A549 (cell line): Measurements from ENCODE around the gene KCNJ9. TPM values are rescaled to one million over a fixed set of nuclear protein-coding genes. Genes with fewer than 3 reads are reported as not detected.

Experiments
- ATAC-seq, 2 experiments: fragments of 200-7000 bp in 1 of 2; fragments of >200 bp in 1 of 2; cut with Nextera tagmentation in 1 of 2; cut with Tn5 transposase in 1 of 2; 3 replicates each; pipeline versions ENCODE4 v1.8.0 to v1.9.1; 2018 to 2020; ENCODE audit warnings: mild to moderate bottlenecking in 1 of 2, moderate library complexity in 1 of 2
- CTCF ChIA-PET: fragments of 300-600 bp; sonication (Branson Sonifier 250); formaldehyde crosslinking; extraction: SDS; loops from one replicate; lab custom pipeline; 2021; ENCODE audit warnings: antibody characterized with exemption, inconsistent platforms; lab: Yijun Ruan, JAX
- POLR2A ChIA-PET: fragments of 350-600 bp; formaldehyde crosslinking; extraction: SDS; loops from one replicate; lab custom pipeline; 2021; ENCODE audit warnings: antibody characterized with exemption, inconsistent platforms; lab: Yijun Ruan, JAX
- DNase-seq, 2 experiments: peaks; one replicate each; pipeline versions ENCODE4 v3.0.0 to v3.0.0-alpha.2; 2011 to 2016; ENCODE audit warnings: low read depth in 1 of 2, low spot score in 1 of 2
- FAIRE-seq: peaks from 2 replicates; lab custom pipeline; 2011; peaks lifted over from hg19 to GRCh38; lab: Jason Lieb, UNC
- H3K27ac ChIP-seq, 2 experiments: fragments of >200 bp; sonication (Bioruptor Twin); formaldehyde crosslinking; 3 replicates each; pipeline ENCODE4 v1.5.1; 2016 to 2017
- H3K4me1 ChIP-seq: fragments of >200 bp; sonication (Bioruptor Twin); formaldehyde crosslinking; 3 replicates; pipeline ENCODE4 v1.6.1; 2016
- H3K4me2 ChIP-seq: fragments of >200 bp; sonication (Bioruptor Twin); formaldehyde crosslinking; 3 replicates; pipeline ENCODE4 v1.6.1; 2016
- H3K4me3 ChIP-seq: fragments of >200 bp; sonication (Bioruptor Twin); formaldehyde crosslinking; 3 replicates; pipeline ENCODE4 v1.5.1; 2016
- H3K9me3 ChIP-seq: fragments of >200 bp; sonication (Bioruptor Twin); formaldehyde crosslinking; 3 replicates; pipeline ENCODE4 v1.6.1; 2016
- BHLHE40 ChIP-seq: IDR thresholded peaks from 2 replicates; pipeline ENCODE4 v1.6.1; 2012; ENCODE audit warnings: low read depth, low read length, inconsistent platforms
- CEBPB ChIP-seq, 2 experiments: fragments of >200 bp in 1 of 2; sonication (Bioruptor Twin) in 1 of 2; formaldehyde crosslinking in 1 of 2; IDR thresholded peaks; 2 replicates each; pipeline ENCODE4 v1.6.1; 2012 to 2016
- EHMT2 ChIP-seq: fragments of 200-600 bp; sonication (generic); IDR thresholded peaks from 2 replicates; pipeline ENCODE4 v1.6.1; 2016; ENCODE audit warnings: antibody characterized with exemption, low read depth, mild to moderate bottlenecking, moderate library complexity
- ESRRA ChIP-seq: fragments of 150-350 bp; IDR thresholded peaks from 2 replicates; pipeline ENCODE4 v1.6.1; 2014; ENCODE audit warnings: mild to moderate bottlenecking, low read length, borderline replicate concordance
- FOXS1 ChIP-seq: fragments of 250-450 bp; sonication (Bioruptor Pico); IDR thresholded peaks from 2 replicates; pipeline ENCODE4 v1.5.0; 2020; ENCODE audit warnings: mild to moderate bottlenecking, moderate library complexity
- GATA3 ChIP-seq: IDR thresholded peaks from 2 replicates; pipeline ENCODE4 v1.6.1; 2012; ENCODE audit warnings: borderline replicate concordance
- HES2 ChIP-seq: fragments of >200 bp; sonication (Bioruptor Twin); formaldehyde crosslinking; IDR thresholded peaks from 2 replicates; pipeline ENCODE4 v1.6.1; 2016
- KDM5A ChIP-seq: fragments of 200-600 bp; sonication (generic); IDR thresholded peaks from 2 replicates; pipeline ENCODE4 v1.6.1; 2016; ENCODE audit warnings: antibody characterized with exemption, mild to moderate bottlenecking
- MAZ ChIP-seq: fragments of 150-350 bp; IDR thresholded peaks from 2 replicates; pipeline ENCODE4 v1.6.1; 2014; ENCODE audit warnings: antibody characterized with exemption, low read depth, low read length, borderline replicate concordance
- PHF8 ChIP-seq: fragments of 200-600 bp; sonication (generic); IDR thresholded peaks from 2 replicates; pipeline ENCODE4 v1.6.1; 2016; ENCODE audit warnings: low read depth, mild to moderate bottlenecking, antibody characterized with exemption, moderate library complexity, borderline replicate concordance
- POLR2AphosphoS2 ChIP-seq: conservative IDR thresholded peaks from 2 replicates; pipeline ENCODE4 v1.6.1; 2012; ENCODE audit warnings: low read length, improper control_type of control experiment, inconsistent platforms
- RAD21 ChIP-seq, 2 experiments: fragments of >200 bp in 1 of 2; sonication (Bioruptor Twin) in 1 of 2; formaldehyde crosslinking in 1 of 2; IDR thresholded peaks in 1 of 2; conservative IDR thresholded peaks in 1 of 2; 2 replicates in 1 of 2; 3 replicates in 1 of 2; pipeline ENCODE4 v1.6.1; 2012 to 2018; ENCODE audit warnings: inconsistent platforms in 1 of 2
- RARB ChIP-seq: fragments of 250-450 bp; sonication (Bioruptor Pico); IDR thresholded peaks from 2 replicates; pipeline ENCODE4 v1.8.0; 2021; ENCODE audit warnings: mild to moderate bottlenecking, moderate library complexity
- RCOR1 ChIP-seq: fragments of 150-350 bp; IDR thresholded peaks from 2 replicates; pipeline ENCODE4 v1.6.1; 2014; ENCODE audit warnings: antibody characterized with exemption, low read length, low read depth
- REST ChIP-seq: fragments of 200-600 bp; sonication (generic); IDR thresholded peaks from 2 replicates; pipeline ENCODE4 v1.6.1; 2016; ENCODE audit warnings: antibody characterized with exemption, mild to moderate bottlenecking, moderate library complexity
- RNF2 ChIP-seq: fragments of 200-600 bp; sonication (generic); IDR thresholded peaks from 2 replicates; pipeline ENCODE4 v1.6.1; 2016; ENCODE audit warnings: low read depth, mild to moderate bottlenecking, antibody characterized with exemption, moderate library complexity, borderline replicate concordance
- USF2 ChIP-seq: fragments of 450-650 bp; IDR thresholded peaks from 2 replicates; pipeline ENCODE4 v1.6.1; 2014; ENCODE audit warnings: antibody characterized with exemption
- ZC3H11A ChIP-seq: fragments of 450-650 bp; IDR thresholded peaks from 2 replicates; pipeline ENCODE4 v1.6.1; 2014; ENCODE audit warnings: antibody characterized with exemption, mild to moderate bottlenecking
- WGBS: methylation state at CpG from one replicate; pipeline ENCODE4 v1.1.6; 2017; ENCODE audit errors: missing lambda C conversion rate; 5-methylcytosine and 5-hydroxymethylcytosine counted together
- polyA plus RNA-seq, 4 experiments: library from polyadenylated mRNA; depleted of rRNA in 3 of 4; stranded (reverse); fragments of >200 nt; fragmentation: RNase III in 1 of 4; extraction: RNeasy Plus Mini Kit Qiagen cat#74134 plus additional on column Dnase treatment in 1 of 4; gene quantifications; 2 replicates in 3 of 4; 3 replicates in 1 of 4; pipeline ENCODE4 v1.2.3, GENCODE V29; 2011 to 2017

KCNJ9 gene
- polyA plus RNA-seq, 2 of the 4 experiments (the other 2 are of a cell fraction): not detected

GRCh38 chr1:160094806-160095205, 13.5 kb downstream of the KCNJ9 start:
- H3K4me3 ChIP-seq: no peak overlapping the region
- no peak for DNase-seq
- no peak overlapping the region for H3K4me2 ChIP-seq
- WGBS: 89% methylated on average over 11 of the region's 14 CpGs
- H3K4me1 ChIP-seq: peaks cover 17% of the 10 kb centered on the region; the same call in 2 of the 3 replicates
- H3K9me3 ChIP-seq: no peaks in the 10 kb centered on the region
- TF ChIP-seq RNF2: no peak
- no peak for TF ChIP-seq POLR2AphosphoS2
- no peak for TF ChIP-seq RARB (CRISPR knock-in tag)
- no peak for TF ChIP-seq EHMT2
- ChIA-PET CTCF (interaction anchor here (1.4 to 6.0 kb wide), 4 partner anchors 8 to 99 kb away, joined by 4 to 80 read pairs (median 12); no protein-coding TSS in a partner anchor), POLR2A (no interaction called here)
- FAIRE-seq: no peak
- ATAC-seq: no peak
- H3K27ac ChIP-seq: no peak overlapping the region

GRCh38 chr1:160095382-160096105, 14.2 kb downstream of the KCNJ9 start:
- Histone ChIP-seq H3K9me3 (no peaks in the 10 kb centered on the region), H3K4me3 (no peak overlapping the region), H3K4me2 (no peak overlapping the region), H3K4me1 (peaks cover 17% of the 10 kb centered on the region; the same call in 2 of the 3 replicates), H3K27ac (no peak overlapping the region)
- DNase-seq (no peak), ATAC-seq (no peak), FAIRE-seq (no peak)
- no peak for TF ChIP-seq GATA3
- no peak for TF ChIP-seq RAD21 (conservative IDR thresholded peaks at IDR 0.05 in 1 of 2, IDR thresholded peaks at IDR 0.05 in 1 of 2)
- no peak for TF ChIP-seq ZC3H11A
- no peak for TF ChIP-seq CEBPB (IDR thresholded peaks at IDR 0.05)
- no peak for TF ChIP-seq RCOR1
- TF ChIP-seq BHLHE40: no peak
- ChIA-PET CTCF (interaction anchor here (0.7 to 6.0 kb wide), 10 partner anchors 9 to 157 kb away, joined by 3 to 80 read pairs (median 5); partner anchors contain the start of gene KCNJ9), POLR2A (no interaction called here)
- 91% methylated on average over 4 of the region's 4 CpGs for WGBS

- POLR2A ChIA-PET: no interaction called here
- Histone ChIP-seq H3K9me3 (no peaks in the 10 kb centered on the region), H3K27ac (no peak overlapping the region), H3K4me2 (no peak overlapping the region), H3K4me3 (no peak overlapping the region), H3K4me1 (peaks cover 22% of the 10 kb centered on the region)
- DNase-seq (no peak), ATAC-seq (no peak), FAIRE-seq (no peak)
- TF ChIP-seq PHF8 (no peak), ZC3H11A (no peak), HES2 (no peak), KDM5A (no peak), FOXS1 (CRISPR knock-in tag) (no peak), MAZ (no peak), POLR2AphosphoS2 (no peak), EHMT2 (no peak), USF2 (no peak), ESRRA (no peak), REST (no peak)
- WGBS: 91% methylated on average over 4 of the region's 4 CpGs
- CTCF ChIA-PET: interaction anchor here (0.5 to 6.0 kb wide), 12 partner anchors 9 to 196 kb away, joined by 3 to 80 read pairs (median 5); partner anchors contain the start of gene KCNJ9
Observed at GRCh38 chr1:160096274-160097116, 15.2 kb downstream of the KCNJ9 start.
